Measurements from ENCODE around the gene CNTRL.
"Not testable (repeated sequence)": the region's sequence is repeated elsewhere in the genome, so short reads cannot be mapped to it uniquely, and the experiment has no call there.

CNTRL gene, protein sequence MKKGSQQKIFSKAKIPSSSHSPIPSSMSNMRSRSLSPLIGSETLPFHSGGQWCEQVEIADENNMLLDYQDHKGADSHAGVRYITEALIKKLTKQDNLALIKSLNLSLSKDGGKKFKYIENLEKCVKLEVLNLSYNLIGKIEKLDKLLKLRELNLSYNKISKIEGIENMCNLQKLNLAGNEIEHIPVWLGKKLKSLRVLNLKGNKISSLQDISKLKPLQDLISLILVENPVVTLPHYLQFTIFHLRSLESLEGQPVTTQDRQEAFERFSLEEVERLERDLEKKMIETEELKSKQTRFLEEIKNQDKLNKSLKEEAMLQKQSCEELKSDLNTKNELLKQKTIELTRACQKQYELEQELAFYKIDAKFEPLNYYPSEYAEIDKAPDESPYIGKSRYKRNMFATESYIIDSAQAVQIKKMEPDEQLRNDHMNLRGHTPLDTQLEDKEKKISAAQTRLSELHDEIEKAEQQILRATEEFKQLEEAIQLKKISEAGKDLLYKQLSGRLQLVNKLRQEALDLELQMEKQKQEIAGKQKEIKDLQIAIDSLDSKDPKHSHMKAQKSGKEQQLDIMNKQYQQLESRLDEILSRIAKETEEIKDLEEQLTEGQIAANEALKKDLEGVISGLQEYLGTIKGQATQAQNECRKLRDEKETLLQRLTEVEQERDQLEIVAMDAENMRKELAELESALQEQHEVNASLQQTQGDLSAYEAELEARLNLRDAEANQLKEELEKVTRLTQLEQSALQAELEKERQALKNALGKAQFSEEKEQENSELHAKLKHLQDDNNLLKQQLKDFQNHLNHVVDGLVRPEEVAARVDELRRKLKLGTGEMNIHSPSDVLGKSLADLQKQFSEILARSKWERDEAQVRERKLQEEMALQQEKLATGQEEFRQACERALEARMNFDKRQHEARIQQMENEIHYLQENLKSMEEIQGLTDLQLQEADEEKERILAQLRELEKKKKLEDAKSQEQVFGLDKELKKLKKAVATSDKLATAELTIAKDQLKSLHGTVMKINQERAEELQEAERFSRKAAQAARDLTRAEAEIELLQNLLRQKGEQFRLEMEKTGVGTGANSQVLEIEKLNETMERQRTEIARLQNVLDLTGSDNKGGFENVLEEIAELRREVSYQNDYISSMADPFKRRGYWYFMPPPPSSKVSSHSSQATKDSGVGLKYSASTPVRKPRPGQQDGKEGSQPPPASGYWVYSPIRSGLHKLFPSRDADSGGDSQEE (N-terminal part only)

DNA sequence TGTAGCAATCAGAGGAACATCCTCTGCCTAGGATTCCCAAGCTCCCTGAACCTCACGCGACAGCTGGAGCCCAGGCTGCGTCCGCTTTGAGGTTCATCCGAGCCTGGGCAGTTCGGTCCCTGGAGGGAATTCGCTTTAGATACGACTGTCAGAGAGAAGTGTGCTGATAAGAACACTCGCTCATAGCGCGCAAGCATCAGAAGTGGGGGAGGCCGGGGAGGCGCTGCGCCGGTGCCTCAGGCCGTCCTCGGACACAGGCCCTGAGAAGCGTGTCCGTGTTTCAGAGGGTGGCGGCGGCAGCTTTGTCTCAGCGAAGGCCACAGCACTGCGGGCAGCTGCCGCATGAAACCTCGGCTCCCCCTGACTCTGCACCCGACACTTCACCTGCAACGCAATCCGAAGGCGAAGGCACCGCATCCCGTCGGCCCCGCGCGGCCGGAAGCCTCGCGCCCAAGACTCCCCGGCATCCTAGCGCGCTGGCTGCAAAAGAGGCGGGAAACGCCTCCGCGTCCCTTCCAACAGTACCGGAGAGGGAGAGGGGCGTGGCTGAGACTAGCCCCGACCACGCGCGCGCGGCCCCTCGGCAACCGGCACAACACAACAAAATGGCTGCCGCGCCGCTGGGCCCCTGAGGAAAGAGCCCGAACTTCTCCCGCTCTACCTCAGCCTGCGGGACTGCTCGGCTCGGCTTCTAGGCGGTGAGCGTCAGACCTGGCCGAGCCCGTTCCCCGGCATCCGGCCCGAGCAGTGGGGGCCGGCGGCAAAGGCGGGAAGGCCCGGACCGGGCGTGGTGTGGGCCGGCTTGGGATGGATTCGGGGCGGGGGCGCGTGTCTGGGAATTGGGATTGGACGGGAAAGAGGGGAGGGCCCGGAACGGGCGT is at the start of gene CNTRL:
TSS of gene CNTRL (plus strand) at position 586 of the 881 bp plus-strand sequence. CDS start 13,372 bp downstream, outside the sequence.
- peak; percentile 83 for DNase-seq (ENCODE audit: low spot score)

DNA sequence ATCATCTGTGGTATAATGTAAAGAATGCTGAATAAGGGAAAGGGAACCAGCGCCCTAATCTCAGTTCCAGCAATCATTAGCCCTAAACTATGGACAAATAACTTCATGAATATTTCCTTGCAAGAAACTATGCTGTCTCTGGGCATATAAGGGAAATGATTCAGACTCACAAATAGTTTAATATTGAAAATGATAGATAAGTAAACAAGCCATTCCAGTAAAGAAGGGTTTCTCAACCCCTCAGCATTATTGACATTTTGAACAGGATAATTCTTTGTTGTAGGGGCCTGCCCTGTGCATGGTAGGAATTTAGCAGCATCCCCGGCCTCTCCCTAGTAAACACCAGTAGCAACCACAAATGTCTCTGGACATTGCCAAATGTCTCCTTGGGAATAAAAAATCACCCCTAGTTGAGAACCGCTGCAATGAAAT is 48.5 kb upstream of the CNTRL start:
- DNase-seq (ENCODE audit: low spot score), result no peak

DNA sequence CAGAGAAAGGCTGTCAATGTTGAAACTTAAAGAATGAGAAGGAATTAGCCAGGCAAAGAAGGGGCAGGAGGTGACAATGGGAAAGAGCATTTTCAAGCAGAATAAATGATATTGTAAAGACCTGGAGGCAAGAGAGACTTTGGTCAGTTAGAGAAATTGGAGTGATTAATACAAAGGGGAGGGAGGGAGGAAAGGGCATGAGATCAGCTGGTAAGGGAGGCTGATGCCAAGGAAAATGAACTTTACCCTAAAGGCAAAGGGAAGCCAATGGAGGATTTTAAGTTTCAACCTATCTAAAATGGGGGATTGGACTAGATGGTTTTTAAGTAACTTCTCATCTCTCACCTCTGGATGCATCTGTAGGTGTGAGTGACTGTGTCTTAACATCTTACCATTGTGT is 48.0 kb upstream of the CNTRL start:
- DNase-seq (ENCODE audit: low spot score), result no peak

DNA sequence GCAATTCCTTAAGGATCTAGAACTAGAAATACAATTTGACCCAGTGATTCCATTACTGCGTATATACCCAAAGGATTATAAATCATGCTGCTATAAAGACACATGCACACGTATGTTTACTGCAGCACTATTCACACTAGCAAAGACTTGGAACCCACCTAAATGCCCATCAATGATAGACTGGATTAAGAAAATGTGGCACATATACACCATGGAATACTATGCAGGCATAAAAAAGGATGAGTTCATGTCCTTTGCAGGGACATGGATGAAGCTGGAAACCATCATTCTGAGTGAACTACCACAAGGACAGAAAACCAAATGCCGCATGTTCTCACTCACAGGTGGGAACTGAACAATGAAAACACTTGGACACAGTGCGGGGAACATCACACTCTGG is 46.5 kb upstream of the CNTRL start:
- DNase-seq (ENCODE audit: low spot score), result not testable (repeated sequence)

DNA sequence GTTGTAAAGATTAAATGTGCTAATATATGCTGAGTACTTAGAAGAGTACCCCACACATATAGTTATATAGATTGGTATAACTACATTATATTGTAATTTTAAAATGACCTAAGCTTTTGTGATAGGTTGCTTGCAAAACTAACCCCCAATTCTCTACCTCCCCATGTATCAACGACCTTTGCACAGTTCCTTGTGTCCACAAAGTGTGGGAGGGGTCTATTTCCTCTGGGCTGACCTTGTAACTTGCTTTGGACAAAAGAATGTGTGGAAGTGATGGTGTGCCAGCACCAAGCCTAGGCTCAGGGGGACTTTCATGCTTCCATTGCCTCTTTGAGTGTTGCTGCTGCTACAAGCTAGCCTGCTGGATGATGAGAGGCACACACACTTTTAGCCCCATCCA is 45.3 kb upstream of the CNTRL start:
- DNase-seq (ENCODE audit: low spot score), result no peak

DNA sequence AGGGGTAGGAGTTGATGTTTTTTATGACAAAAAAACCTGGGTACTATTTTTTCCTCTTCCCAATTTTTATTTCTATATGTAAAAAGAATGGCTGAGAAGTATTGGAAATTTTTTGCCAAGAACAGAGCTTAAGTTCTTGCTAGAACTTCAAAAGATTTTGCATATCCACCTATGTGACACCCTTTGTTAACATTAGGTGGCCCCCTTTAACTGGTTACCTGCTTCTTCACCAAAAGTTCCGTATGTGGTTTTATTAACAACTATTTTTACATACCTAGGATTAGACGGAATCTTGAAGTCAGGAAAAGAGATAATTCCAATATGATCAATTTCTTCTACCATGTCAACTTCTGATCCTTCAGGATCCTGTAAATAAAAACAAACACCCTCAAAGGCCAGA is 40.2 kb upstream of the CNTRL start:
- no peak for DNase-seq (ENCODE audit: low spot score)

DNA sequence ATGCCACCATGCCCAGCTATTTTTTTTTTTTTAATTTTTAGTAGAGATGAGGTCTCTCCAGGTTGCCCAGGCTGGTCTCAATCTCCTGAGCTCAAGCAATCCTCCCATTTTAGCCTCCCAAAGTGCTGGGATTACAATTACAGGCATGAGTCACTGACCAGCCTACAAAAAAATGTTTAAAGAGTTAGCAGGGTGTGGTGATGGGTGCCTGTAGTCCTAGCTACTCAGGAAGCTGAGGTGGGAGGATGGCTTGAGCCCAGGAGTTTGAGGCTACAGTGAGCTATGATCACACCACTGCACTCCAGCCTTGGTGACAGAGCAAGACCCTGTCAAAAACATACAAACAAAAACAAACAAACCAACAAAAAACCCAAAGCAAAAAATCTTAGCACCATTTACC is 39.0 kb upstream of the CNTRL start:
- not testable (repeated sequence) for DNase-seq (ENCODE audit: low spot score)

DNA sequence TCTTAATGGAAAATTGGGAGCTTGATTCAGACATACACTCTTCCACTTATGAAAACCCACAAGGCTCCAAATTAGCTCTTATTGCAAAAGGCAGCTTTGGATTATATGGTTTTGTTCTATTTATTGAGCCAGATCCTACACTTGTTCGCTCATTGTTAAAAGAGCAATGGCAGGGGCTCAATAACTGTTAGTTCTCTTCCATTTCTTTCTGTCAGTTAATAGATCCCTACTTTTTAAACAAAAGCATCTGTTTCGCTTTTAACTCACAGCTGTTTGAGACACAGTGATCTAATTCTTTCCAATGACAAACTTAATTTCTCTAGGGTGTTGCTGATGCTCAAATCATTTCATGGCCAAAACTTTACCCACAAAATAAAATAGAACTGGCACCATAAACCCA is 36.4 kb upstream of the CNTRL start:
- no peak for DNase-seq (ENCODE audit: low spot score)

DNA sequence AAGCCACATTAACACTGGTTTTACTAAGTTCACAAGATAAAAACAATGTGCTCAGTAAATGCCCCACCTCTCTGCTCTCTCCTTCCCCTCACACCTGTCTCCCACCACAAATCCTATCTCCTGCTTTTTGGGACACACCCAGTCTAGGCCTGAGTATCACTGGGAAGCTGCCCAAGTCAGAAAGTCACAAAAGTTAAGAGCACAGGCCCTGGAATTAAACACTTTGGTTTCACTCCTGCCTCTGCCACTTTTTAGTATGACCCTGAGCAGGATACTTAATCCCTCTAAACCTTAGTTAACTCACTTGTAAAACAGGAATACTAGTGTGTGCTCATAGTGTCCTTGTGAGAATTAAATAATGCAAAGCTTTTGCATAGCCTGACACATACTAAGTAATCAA is 36.0 kb upstream of the CNTRL start:
- no peak for DNase-seq (ENCODE audit: low spot score)

DNA sequence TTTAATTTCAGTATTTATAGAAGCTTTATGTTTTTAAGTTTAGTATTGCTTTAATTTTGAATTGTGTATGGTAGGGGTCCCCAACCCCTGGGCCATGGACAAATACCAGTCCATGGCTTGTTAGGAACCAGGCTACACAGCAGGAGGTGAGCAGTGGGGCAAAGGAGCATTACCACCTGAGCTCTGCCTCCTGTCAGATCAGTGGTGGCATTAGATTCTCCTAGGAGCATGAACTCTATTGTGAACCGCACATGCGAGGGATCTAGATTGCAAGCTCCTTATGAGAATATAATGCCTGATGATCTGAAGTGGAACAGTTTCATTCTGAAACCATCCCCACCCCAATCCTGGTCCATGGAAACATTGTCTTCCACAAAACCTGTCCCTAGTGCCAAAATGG is 26.6 kb upstream of the CNTRL start:
- no peak for DNase-seq (ENCODE audit: low spot score)

DNA sequence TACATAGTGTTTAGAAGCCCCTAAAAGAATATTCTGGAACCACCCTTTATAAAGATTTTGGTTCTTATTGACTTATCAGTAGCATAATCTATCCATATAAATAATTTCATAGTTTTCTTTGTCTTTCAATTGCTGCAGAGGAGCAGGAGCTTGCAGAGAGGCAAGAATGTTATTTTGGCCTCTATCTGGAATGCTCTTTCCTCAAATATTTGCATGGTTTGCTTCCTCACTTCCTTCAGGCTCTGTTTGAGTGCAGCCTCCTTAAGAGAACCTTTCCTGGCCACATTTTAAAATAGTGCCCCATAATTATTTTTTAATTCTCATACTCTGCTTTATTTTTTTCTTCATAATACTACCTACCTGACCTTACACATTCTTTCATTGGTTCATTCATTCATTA is 26.1 kb upstream of the CNTRL start:
- DNase-seq (ENCODE audit: low spot score), result no peak

DNA sequence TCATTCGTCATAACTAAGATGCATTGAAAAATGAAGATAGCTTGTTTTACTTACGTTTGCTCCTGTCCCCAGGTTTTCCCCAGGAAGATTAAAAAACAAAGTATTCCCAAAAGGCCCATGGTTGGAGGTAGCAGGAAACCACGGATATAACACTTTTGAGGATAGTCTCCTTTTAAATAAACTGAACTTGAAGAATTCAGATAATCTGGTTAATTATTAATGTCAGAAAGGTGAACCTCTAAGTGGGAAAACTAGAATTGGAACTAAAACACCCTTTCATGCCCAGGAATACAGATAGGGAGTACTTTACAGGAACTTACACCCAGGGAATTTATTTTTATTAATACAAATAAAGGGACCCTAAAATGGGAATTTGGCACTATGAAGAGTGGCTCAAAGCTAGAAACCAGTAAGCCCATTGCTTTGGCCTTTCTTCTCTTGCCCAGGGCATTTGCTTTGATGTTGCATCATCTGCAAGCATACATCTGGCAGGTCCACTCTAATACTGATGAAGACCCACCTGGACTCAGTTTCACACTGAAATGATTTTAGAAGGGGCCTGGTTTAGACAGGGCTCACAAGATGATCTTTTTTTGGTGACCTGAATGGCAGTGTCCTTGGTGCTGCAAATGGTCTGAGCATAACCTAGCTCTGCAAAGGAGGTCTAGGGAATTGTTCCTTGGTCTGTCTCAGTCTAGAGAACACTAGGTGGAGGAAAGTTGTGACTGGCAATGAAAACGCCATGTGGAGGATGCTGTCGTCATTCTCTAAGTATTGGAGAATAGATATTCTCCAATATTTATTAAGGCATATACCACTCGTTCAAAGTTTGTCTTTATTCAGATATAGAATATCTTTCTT is 24.4 kb upstream of the CNTRL start, which contains the start of gene C5:
TSS of gene C5 (minus strand) at position 148 of the 861 bp plus-strand sequence. CDS start at position 119, 29 bp downstream.
- peak; percentile 18 for DNase-seq (ENCODE audit: low spot score)

DNA sequence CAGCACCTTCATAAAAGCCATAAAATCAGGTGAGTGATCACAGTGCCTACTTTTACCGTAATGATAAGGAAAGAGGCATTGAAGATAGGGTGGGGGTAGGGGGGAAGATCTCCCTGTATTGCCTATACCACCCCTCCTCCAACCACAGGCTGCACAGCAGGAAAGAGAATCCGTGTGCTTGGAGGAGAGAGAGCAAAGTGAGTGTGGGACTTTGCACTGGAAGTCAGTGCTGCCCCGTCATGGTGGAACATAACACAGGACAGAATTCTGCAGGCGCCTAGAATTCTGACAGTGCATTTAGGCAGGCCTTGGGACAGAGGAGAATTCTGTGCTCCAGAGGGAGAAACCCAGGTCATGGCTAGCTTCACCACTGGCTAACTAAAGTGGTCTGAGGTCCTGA is 21.2 kb upstream of the CNTRL start:
- peak; percentile 13 for DNase-seq (ENCODE audit: low spot score)

DNA sequence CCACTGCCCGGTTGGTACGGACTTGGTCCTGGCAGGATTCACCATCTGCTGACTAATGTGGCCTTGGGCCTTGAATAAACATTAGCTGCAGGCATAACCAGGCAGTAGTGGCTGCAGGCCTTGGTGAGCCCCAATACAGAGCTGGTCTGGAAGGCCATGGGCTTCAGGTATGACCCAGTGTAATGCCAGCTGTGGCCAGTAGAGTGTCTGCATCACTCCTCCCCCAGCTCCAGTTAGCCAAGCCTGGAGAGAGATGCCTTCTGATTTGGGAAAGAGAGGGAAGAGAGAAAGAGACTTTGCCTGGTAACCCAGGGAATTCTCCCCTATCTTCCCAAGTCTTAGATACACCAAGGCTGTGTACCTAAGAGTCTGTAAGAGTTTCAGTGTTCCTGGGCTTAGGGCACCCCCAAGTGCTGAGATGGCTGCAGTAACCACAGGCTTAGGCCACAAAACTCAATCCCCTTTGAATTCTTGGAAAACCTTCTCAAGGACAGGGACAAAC is 19.1 kb upstream of the CNTRL start:
- DNase-seq (ENCODE audit: low spot score), result peak; percentile 54

DNA sequence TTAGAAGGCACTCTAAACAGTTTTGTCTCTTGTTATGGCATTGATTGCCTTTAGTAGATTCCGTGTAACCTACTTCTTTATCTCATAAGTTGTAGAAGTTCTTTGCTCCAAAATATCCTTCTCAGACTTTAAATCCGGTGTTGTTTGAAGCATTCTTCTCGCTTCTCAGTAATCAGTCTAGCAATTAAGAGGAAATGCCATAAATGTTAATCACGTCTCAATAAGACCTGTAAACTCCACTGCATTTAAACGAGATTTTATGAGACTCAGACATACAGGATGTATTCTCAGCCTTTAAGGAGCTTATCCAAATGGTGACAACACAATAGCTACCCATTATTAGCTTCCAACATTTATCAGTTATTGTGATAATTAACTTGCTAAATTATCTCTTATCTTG is 16.9 kb upstream of the CNTRL start:
- DNase-seq (ENCODE audit: low spot score), result no peak

DNA sequence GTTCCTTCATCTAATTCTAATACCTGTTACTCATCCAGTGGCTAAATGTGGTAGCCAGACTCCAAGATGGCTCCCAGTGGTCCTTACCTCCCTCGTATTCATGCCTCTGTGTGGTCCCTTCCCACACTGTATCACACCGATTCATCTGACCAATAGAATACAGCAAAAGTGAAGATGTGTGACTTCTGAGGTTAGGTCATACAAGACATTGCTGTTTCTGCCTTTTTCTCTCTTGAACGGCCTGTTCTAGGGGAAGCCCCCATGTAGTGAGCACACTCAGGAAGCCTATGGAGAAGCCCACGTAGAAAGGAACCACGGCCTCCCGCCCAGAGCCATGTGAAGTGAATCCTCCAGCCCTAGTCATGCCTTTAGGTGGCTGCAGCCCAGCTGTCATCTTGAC is 15.2 kb upstream of the CNTRL start:
- no peak for DNase-seq (ENCODE audit: low spot score)

DNA sequence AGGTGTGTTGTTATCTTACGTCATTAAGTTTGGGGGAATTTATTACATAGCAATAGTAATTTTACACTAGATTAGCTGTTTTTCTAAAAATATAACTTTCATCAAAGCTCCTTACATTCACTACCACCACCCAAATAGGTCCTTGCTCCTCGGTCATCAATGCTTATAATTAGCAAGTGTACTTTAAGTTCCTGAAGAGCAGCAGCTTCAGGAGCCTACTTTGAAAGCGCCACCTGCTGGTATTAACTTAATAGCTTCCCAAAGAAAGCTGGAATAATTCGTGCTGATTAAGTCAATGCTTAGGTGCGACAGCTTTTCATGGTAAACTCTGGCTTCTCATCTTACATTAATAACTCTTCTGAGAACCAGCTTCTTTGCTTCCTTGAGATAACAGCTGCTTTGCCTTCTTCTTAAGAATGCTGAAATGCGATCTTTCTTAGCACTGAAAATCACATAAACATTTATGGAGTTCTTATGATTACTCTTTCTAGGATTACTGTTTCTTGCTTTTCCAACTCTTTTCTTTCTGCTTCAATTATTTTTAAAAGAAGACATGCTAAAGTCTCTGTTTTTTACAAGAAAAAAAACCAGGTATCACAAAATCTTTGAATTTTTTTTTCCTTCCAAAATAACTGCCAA is 14.6 kb upstream of the CNTRL start:
- peak; percentile 33 for DNase-seq (ENCODE audit: low spot score)

DNA sequence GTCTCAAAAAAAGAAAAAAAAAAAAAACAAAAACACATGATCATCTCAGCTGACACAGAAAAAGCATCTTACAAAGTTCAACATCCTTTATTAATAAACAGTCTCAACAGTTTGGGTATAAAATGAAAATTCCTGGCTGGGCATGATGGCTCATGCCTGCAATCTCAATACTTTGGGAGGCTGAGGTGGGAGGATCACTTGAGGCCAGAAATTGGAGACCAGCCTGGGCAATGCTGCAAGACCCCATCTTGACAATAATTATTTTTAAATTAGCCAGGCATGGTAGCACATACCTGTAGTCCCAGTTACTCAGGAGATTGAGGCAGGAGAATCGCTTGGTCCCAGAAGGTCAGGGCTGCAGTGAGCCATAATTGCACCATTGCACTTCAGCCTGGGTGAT is 7.9 kb upstream of the CNTRL start:
- DNase-seq (ENCODE audit: low spot score), result no peak

DNA sequence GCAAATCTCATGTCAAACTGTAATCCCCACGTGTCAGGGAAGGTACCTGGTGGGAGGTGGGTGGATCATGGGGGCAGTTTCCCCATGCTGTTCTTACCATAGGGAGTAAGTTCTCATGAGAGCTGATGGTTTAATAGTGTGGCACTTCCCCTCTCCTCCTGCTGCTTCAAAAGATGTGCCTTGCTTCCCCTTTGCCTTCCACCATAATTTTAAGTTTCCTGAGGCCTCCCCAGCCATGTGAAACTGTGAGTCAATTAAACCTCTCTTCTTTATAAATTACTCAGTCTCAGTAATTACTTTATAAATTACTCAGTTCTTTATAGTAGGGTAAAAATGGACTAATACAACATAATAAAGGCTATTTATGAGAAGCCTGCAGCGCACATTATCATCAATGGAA is 7.1 kb upstream of the CNTRL start:
- no peak for DNase-seq (ENCODE audit: low spot score)

DNA sequence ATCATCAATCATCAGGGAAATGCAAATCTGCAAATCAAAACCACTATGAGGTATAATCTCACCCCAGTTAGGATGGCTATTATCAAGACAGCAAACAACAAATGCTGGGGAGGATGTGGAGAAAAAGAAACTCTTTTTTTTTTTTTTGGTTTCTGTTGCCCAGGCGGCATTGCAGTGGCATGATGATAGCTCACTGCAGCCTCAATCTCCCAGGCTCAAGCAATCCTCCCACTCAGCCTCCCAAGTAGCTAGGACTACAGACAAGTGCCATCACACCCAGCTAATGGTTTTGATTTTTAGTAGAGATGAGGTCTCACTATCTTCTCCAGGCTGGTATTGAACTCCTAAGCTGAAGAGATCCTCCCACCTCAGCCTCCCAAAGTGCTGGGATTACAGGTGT is 5.4 kb upstream of the CNTRL start:
- DNase-seq (ENCODE audit: low spot score), result no peak

Data from HuH-7 (cell line).